Activated CD4-positive, alpha-beta T cell treated with anti-CD3 and anti-CD28 coated beads, Interleukin-2, amount 10 ng/mL, durations not matched to agents 7 days and 5 days (primary cell): ENCODE measurements around the gene LSM7. TPM values are rescaled to one million over a fixed set of nuclear protein-coding genes. Genes with fewer than 3 reads are reported as not detected.

Experiments
- CTCF ChIA-PET: fragments of 350-600 bp; sonication (Branson Sonifier 250); formaldehyde crosslinking; loops from one replicate; lab custom pipeline; 2021; ENCODE audit warnings: antibody characterized with exemption; lab: Charles Lee
- POLR2A ChIA-PET: fragments of 350-600 bp; sonication (Branson Sonifier 250); formaldehyde crosslinking; loops from one replicate; lab custom pipeline; 2021; ENCODE audit warnings: antibody characterized with exemption; lab: Charles Lee
- DNase-seq: peaks from one replicate; pipeline ENCODE4 v3.0.0-alpha.2; 2020
- H3K27ac Mint-ChIP-seq: one replicate; pipeline ENCODE4 v1.8.0; 2021; ENCODE audit warnings: mild to moderate bottlenecking, moderate library complexity, mixed read lengths
- H3K27me3 Mint-ChIP-seq: one replicate; pipeline ENCODE4 v1.8.0; 2021; ENCODE audit warnings: mixed read lengths
- H3K36me3 Mint-ChIP-seq: one replicate; pipeline ENCODE4 v1.8.0; 2021; ENCODE audit warnings: low read depth, mixed read lengths
- H3K4me1 Mint-ChIP-seq: one replicate; pipeline ENCODE4 v1.8.0; 2021; ENCODE audit warnings: mixed read lengths
- H3K4me3 Mint-ChIP-seq: one replicate; pipeline ENCODE4 v1.8.0; 2021; ENCODE audit warnings: mild to moderate bottlenecking, moderate library complexity, mixed read lengths
- H3K9me3 Mint-ChIP-seq: one replicate; pipeline ENCODE4 v1.8.0; 2021; ENCODE audit warnings: mixed read lengths
- total RNA-seq, 2 experiments: library from RNA; stranded (reverse); gene quantifications; one replicate each; pipeline ENCODE4 v1.2.3, GENCODE V29; 2021

Gene LSM7
- total RNA-seq, 2 experiments from 2014 or later, result 105 to 114 TPM

DNA sequence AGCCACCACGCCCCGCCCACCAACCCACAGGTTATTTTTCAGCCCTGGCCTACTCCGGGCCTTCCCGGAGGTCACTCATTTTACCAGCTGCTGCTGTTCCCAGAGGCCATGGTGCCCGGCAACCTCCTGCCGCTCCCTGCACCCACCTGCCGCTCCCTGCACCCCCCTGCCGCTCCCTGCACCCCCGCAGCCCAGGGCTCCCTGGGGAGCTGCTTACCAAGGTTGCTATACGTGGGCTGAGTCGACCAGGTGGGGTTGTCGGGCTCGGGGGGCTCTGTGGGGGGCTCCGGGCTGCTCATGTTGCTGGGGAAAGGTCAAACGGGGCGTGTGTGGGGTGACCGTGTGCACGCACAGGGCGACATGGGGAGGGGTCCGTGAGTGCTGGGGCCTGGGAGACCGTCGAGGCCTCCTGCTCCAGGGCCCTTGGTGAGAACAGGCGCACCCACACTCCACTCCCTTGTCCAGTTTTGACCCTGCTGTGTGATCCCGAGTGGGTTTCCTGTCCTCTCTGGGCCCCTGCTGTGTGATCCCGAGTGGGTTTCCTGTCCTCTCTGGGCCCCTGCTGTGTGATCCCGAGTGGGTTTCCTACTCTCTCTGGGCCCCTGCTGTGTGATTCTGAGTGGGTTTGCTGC, 47.6 kb downstream of the LSM7 start:
- ChIA-PET POLR2A (no interaction called here), CTCF (no interaction called here)
- Mint-ChIP-seq H3K36me3 (no peaks in the 10 kb centered on the region), H3K4me3 (no peak overlapping the region), H3K27ac (no peak overlapping the region), H3K9me3 (no peaks in the 10 kb centered on the region), H3K4me1 (peaks cover 16% of the 10 kb centered on the region), H3K27me3 (peaks cover 5% of the 10 kb centered on the region)
- DNase-seq, result no peak

- POLR2A ChIA-PET, result no interaction called here
Measured at GRCh38 chr19:2278459-2279158, 49.8 kb downstream of the LSM7 start.

GRCh38 chr19:2277138-2277537, 51.2 kb downstream of the LSM7 start:
- POLR2A ChIA-PET, result interaction anchor here (0.7 kb wide), 1 partner anchor 41 kb away, joined by 3 read pairs; no protein-coding TSS in a partner anchor
- H3K27ac Mint-ChIP-seq, result no peak overlapping the region
- CTCF ChIA-PET, result interaction anchor here (7.7 kb wide), 1 partner anchor 10 kb away, joined by 49 read pairs; no protein-coding TSS in a partner anchor

More at GRCh38 chr19:2278459-2279158, 49.8 kb downstream of the LSM7 start:
- H3K4me3 Mint-ChIP-seq, result no peak overlapping the region
- DNase-seq, result no peak
- no peak overlapping the region for H3K27ac Mint-ChIP-seq
- peaks cover 5% of the 10 kb centered on the region for H3K27me3 Mint-ChIP-seq
- peaks cover 29% of the 10 kb centered on the region for H3K4me1 Mint-ChIP-seq
- no peaks in the 10 kb centered on the region for H3K9me3 Mint-ChIP-seq
- peaks cover 13% of the 10 kb centered on the region for H3K36me3 Mint-ChIP-seq
- CTCF ChIA-PET, result interaction anchor here (7.7 kb wide), 1 partner anchor 9 kb away, joined by 49 read pairs; no protein-coding TSS in a partner anchor

DNA sequence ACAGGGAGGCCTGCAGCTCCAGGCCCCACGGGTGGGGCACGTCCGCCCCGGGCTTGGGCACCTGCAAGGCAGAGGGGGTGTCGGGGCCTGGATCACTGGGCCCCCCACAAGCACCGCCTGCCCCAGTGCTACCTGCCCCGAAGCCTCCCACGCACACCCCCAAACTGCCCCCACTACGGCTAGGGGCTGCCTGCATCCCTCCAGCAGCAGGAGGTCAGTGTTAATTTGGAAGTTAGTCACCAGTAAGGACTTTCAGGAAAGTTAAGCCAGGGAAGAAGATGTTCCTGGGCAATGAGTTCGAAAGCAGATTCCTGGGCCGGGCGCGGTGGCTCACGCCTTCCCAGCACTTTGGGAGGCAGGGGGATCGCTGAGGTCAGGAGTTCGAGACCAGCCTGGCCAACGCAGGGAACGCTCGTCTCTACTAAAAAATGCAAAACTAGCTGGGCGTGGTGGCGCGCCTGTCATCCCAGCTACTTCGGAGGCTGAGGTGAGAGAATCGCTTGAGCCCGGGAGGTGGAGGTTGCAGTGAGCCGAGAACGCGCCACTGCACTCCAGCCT, 51.9 kb downstream of the LSM7 start:
- CTCF ChIA-PET, result interaction anchor here (1.0 to 7.7 kb wide), 3 partner anchors 11 to 331 kb away, joined by 3 to 49 read pairs (median 3); no protein-coding TSS in a partner anchor
- Mint-ChIP-seq H3K27me3 (no peaks in the 10 kb centered on the region), H3K36me3 (peaks cover 21% of the 10 kb centered on the region), H3K4me3 (no peak overlapping the region), H3K4me1 (peaks cover 28% of the 10 kb centered on the region), H3K27ac (no peak overlapping the region), H3K9me3 (no peaks in the 10 kb centered on the region)
- no peak for DNase-seq
- POLR2A ChIA-PET, result no interaction called here

More at GRCh38 chr19:2277138-2277537, 51.2 kb downstream of the LSM7 start:
- Mint-ChIP-seq H3K9me3 (no peaks in the 10 kb centered on the region), H3K27me3 (no peaks in the 10 kb centered on the region), H3K4me1 (peaks cover 29% of the 10 kb centered on the region), H3K36me3 (peaks cover 17% of the 10 kb centered on the region), H3K4me3 (no peak overlapping the region)
- no peak for DNase-seq

DNA sequence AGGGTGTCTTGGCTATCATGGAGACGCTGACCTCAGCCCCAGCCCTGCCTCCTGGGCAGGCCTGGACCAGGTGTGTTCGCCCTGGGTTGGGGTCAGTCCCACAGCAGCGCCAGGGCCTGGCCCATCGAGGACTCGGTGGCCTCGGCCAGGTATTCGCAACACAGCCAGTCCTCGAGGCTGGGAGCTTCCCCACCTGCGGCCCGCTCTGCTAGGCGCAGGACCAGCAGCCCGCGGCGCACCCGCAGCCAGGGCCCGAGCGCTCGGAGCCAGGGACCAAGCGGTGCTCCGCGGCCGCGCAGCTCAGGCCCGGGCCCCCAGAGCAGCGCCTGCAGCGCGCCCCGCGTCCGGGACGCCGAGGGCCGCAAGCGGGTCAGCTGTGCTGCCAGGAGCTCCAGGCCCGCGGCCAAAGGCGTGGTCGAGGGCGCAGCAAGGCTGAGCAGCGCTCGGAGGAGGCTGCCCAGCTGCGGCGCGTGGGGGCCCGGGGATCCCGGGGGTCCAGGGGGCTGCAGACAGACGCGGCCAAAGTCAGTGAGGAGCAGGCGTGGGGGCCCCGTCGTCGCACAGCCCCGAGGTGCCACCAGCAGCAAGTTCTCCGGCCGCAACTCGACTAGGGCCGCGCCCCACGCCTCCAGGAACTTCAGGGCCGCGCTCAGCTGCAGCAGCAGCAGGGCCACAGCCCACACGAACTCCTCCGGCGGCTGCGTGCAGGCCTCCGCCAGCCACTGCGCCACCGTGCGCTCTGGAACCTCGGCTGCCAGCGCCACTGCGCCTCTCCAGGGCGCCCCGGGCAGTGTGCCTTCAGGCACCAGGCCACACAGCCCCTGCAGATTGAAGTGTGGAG, 52.6 kb downstream of the LSM7 start:
- H3K36me3 Mint-ChIP-seq, result peaks cover 23% of the 10 kb centered on the region
- POLR2A ChIA-PET, result no interaction called here
- DNase-seq, result no peak
- no peak overlapping the region for H3K27ac Mint-ChIP-seq
- H3K4me1 Mint-ChIP-seq, result peaks cover 30% of the 10 kb centered on the region
- CTCF ChIA-PET, result interaction anchor here (1.0 to 7.7 kb wide), 4 partner anchors 11 to 331 kb away, joined by 3 to 49 read pairs (median 6); no protein-coding TSS in a partner anchor
- no peaks in the 10 kb centered on the region for H3K27me3 Mint-ChIP-seq
- no peak overlapping the region for H3K4me3 Mint-ChIP-seq
- no peaks in the 10 kb centered on the region for H3K9me3 Mint-ChIP-seq

GRCh38 chr19:2274931-2275535, 53.4 kb downstream of the LSM7 start:
- no peaks in the 10 kb centered on the region for H3K27me3 Mint-ChIP-seq
- ChIA-PET POLR2A (no interaction called here), CTCF (interaction anchor here (0.6 to 7.7 kb wide), 9 partner anchors 12 to 330 kb away, joined by 3 to 49 read pairs (median 6); partner anchors contain the start of gene PLEKHJ1)
- H3K4me1 Mint-ChIP-seq, result peaks cover 30% of the 10 kb centered on the region
- H3K4me3 Mint-ChIP-seq, result no peak overlapping the region
- H3K27ac Mint-ChIP-seq, result no peak overlapping the region
- peaks cover 23% of the 10 kb centered on the region for H3K36me3 Mint-ChIP-seq
- H3K9me3 Mint-ChIP-seq, result no peaks in the 10 kb centered on the region
- peak; percentile 61 for DNase-seq

DNA sequence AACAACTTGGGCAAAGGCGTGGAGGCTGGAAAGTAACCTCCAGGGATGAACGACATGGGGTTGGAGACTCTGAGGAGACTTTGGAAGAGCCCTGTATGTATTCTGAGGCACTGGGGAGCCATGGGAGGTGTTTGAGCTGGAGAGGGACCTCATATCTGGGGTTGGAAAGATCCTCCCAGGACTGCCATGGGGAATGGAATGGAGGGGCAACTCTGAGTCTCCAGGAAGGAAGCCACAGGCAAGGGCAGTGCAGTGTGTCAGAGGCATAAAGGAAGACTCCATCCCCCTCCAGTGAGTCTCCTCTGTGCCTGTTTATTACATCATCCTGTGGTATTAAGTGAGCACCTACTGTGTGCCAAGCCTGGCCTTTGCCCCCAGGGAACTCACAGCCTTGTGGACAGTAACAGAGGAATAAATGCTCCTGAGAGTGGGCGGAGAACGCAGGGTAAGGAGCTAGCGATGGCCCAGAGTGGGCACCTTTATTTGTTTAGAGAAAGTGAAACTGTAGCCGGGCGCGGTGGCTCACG, 54.1 kb downstream of the LSM7 start:
- DNase-seq, result no peak
- Mint-ChIP-seq H3K36me3 (peaks cover 25% of the 10 kb centered on the region), H3K27me3 (no peaks in the 10 kb centered on the region), H3K9me3 (no peaks in the 10 kb centered on the region), H3K4me1 (peaks cover 30% of the 10 kb centered on the region), H3K27ac (peak overlapping the region; percentile 79), H3K4me3 (peak overlapping the region; percentile 56)
- ChIA-PET POLR2A (interaction anchor here (0.6 to 1.0 kb wide), 3 partner anchors 13 to 15 kb away, joined by 3 to 5 read pairs (median 3); no protein-coding TSS in a partner anchor), CTCF (interaction anchor here (0.5 to 7.7 kb wide), 15 partner anchors 9 to 377 kb away, joined by 3 to 49 read pairs (median 4); partner anchors contain the start of gene PLEKHJ1)

- ChIA-PET CTCF (interaction anchor here (0.5 to 7.7 kb wide), 15 partner anchors 9 to 376 kb away, joined by 3 to 49 read pairs (median 4); partner anchors contain the start of gene PLEKHJ1), POLR2A (interaction anchor here (0.6 to 1.0 kb wide), 3 partner anchors 14 to 15 kb away, joined by 3 to 5 read pairs (median 3); no protein-coding TSS in a partner anchor)
- H3K27ac Mint-ChIP-seq, result peak overlapping the region; percentile 79
- H3K9me3 Mint-ChIP-seq, result no peaks in the 10 kb centered on the region
- peaks cover 31% of the 10 kb centered on the region for H3K4me1 Mint-ChIP-seq
- peaks cover 25% of the 10 kb centered on the region for H3K36me3 Mint-ChIP-seq
- H3K4me3 Mint-ChIP-seq, result peak overlapping the region; percentile 56
- DNase-seq, result peak; percentile 80
- no peaks in the 10 kb centered on the region for H3K27me3 Mint-ChIP-seq
Measured at GRCh38 chr19:2273356-2274184, 54.8 kb downstream of the LSM7 start.
